ENCODE measurements around the gene CNFN.

DNA sequence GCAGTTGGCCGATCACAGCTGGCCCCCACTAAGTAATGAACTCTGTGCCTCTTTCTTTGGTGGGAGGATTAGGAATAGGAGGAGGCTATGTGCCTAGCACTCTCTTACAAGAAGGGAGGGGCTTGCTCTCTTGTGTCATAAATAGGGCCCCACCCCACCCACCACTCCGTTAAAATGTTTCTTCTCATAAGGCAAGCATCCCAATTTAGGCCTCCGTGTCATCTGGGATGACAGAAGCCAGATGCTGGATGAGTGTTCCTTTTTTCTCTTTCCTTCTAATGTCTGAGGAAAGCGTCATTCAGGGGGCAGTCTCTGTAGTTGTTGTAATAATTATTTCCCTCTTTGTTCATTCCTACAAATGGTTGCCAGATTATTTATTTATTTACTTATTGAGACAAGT, 37.2 kb upstream of the CNFN start, which contains the start of gene LIPE:
- TF ChIP-seq CTCF (IDR thresholded peaks at IDR 0.05), result no peak
- no peak for TF ChIP-seq POLR2A (IDR thresholded peaks at IDR 0.05)
